ENCODE data around the gene HOTAIR. TPM values are rescaled to one million over a fixed set of nuclear protein-coding genes. Genes with fewer than 3 reads are reported as not detected.
A peak's percentile ranks its signal among the peaks of the same experiment; 100 is the strongest.

HOTAIR gene
- total RNA-seq, 1 donor from 2014 or later: not detected

- H3K36me3 ChIP-seq (ENCODE audit: insufficient read depth, low read length): no peaks in the 10 kb centered on the region
- H3K9ac ChIP-seq (ENCODE audit: low read length): no peak overlapping the region
- no peak overlapping the region for H3K4me2 ChIP-seq (ENCODE audit: low read length)
- Mint-ChIP-seq H3K4me1 (ENCODE audit: low read depth, unreplicated experiment) (no peaks in the 10 kb centered on the region), H3K27ac (ENCODE audit: unreplicated experiment) (no peak overlapping the region), H3K4me3 (ENCODE audit: unreplicated experiment) (no peak overlapping the region), H3K27me3 (ENCODE audit: low read depth, unreplicated experiment) (peaks cover 92% of the 10 kb centered on the region), H3K36me3 (ENCODE audit: low read depth, unreplicated experiment) (no peaks in the 10 kb centered on the region), H3K9me3 (ENCODE audit: unreplicated experiment) (peaks cover 11% of the 10 kb centered on the region)
- peaks cover 91% of the 10 kb centered on the region for H3K27me3 ChIP-seq (ENCODE audit: insufficient read depth, low read length)
- H4K20me1 ChIP-seq (ENCODE audit: insufficient read depth, low read length): no peaks in the 10 kb centered on the region
- H2AFZ ChIP-seq (ENCODE audit: low read depth, low read length): no peak overlapping the region
- DNase-seq (ENCODE audit: low read depth): no peak
- H3K79me2 ChIP-seq (ENCODE audit: insufficient read depth, low read length): no peaks in the 10 kb centered on the region
- no peak for FAIRE-seq
- H3K27ac ChIP-seq (ENCODE audit: low read depth, low read length): no peak overlapping the region
- peaks cover 5% of the 10 kb centered on the region for H3K4me1 ChIP-seq (ENCODE audit: insufficient read depth, low read length)
- no peak overlapping the region for H3K4me3 ChIP-seq (ENCODE audit: insufficient read depth, low read depth, low read length)
- TF ChIP-seq CTCF (IDR thresholded peaks at IDR 0.05; ENCODE audit: insufficient read depth, low read depth, low read length) (no peak), EZH2 (IDR thresholded peaks at IDR 0.05; ENCODE audit: insufficient read depth, low read length) (no peak)
- H3K9me3 ChIP-seq (ENCODE audit: insufficient read depth, low read depth, low read length): no peaks in the 10 kb centered on the region
Observed at GRCh38 chr12:54010053-54010971, 35.6 kb upstream of the HOTAIR start.

- no peaks in the 10 kb centered on the region for H3K36me3 Mint-ChIP-seq (ENCODE audit: low read depth, unreplicated experiment)
- H3K27ac Mint-ChIP-seq (ENCODE audit: unreplicated experiment): no peak overlapping the region
- no peaks in the 10 kb centered on the region for H4K20me1 ChIP-seq (ENCODE audit: insufficient read depth, low read length)
- peaks cover 90% of the 10 kb centered on the region for H3K27me3 Mint-ChIP-seq (ENCODE audit: low read depth, unreplicated experiment)
- no peaks in the 10 kb centered on the region for H3K79me2 ChIP-seq (ENCODE audit: insufficient read depth, low read length)
- H3K9me3 Mint-ChIP-seq (ENCODE audit: unreplicated experiment): peaks cover 9% of the 10 kb centered on the region
- TF ChIP-seq EZH2 (IDR thresholded peaks at IDR 0.05; ENCODE audit: insufficient read depth, low read length) (peak; percentile 99), CTCF (IDR thresholded peaks at IDR 0.05; ENCODE audit: insufficient read depth, low read depth, low read length) (no peak)
- no peak for DNase-seq (ENCODE audit: low read depth)
- peaks cover 5% of the 10 kb centered on the region for H3K4me1 ChIP-seq (ENCODE audit: insufficient read depth, low read length)
- no peak overlapping the region for H3K4me3 ChIP-seq (ENCODE audit: insufficient read depth, low read depth, low read length)
- no peak overlapping the region for H3K4me3 Mint-ChIP-seq (ENCODE audit: unreplicated experiment)
- no peak overlapping the region for H2AFZ ChIP-seq (ENCODE audit: low read depth, low read length)
- peak overlapping the region; percentile 39 for H3K4me2 ChIP-seq (ENCODE audit: low read length)
- H3K27ac ChIP-seq (ENCODE audit: low read depth, low read length): no peak overlapping the region
- H3K9ac ChIP-seq (ENCODE audit: low read length): no peak overlapping the region
- no peaks in the 10 kb centered on the region for H3K36me3 ChIP-seq (ENCODE audit: insufficient read depth, low read length)
- H3K9me3 ChIP-seq (ENCODE audit: insufficient read depth, low read depth, low read length): no peaks in the 10 kb centered on the region
- no peaks in the 10 kb centered on the region for H3K4me1 Mint-ChIP-seq (ENCODE audit: low read depth, unreplicated experiment)
- FAIRE-seq: no peak
- H3K27me3 ChIP-seq (ENCODE audit: insufficient read depth, low read length): peaks cover 91% of the 10 kb centered on the region
Observed at GRCh38 chr12:54009171-54010052, 34.7 kb upstream of the HOTAIR start.

All from astrocyte (in vitro differentiated cells and primary cell).